H9 (cell line): ENCODE data around the gene TMIE. TPM values are rescaled to one million over a fixed set of nuclear protein-coding genes. Genes with fewer than 3 reads are reported as not detected.
A peak's percentile ranks its signal among the peaks of the same experiment; 100 is the strongest.

Experiments
- DNase-seq: peaks from one replicate; pipeline ENCODE4 v3.0.0-alpha.2; 2017
- H2AFZ ChIP-seq: one replicate; pipeline ENCODE4 v1.6.1; 2013; ENCODE audit warnings: mild to moderate bottlenecking, low read length, control low read depth, moderate library complexity
- H2AK5ac ChIP-seq: 2 replicates; pipeline ENCODE4 v1.6.1; 2013; ENCODE audit warnings: low read length, control low read depth, mixed read lengths; ENCODE audit not compliant: insufficient read length
- H2BK120ac ChIP-seq: one replicate; pipeline ENCODE4 v1.6.1; 2013; ENCODE audit warnings: low read depth, mild to moderate bottlenecking, low read length, control low read depth, inconsistent platforms; ENCODE audit not compliant: poor library complexity, severe bottlenecking
- H2BK12ac ChIP-seq: 2 replicates; pipeline ENCODE4 v1.6.1; 2013; ENCODE audit warnings: low read length, control low read depth, mixed read lengths, low read depth; ENCODE audit not compliant: insufficient read length
- H2BK15ac ChIP-seq: 2 replicates; pipeline ENCODE4 v1.6.1; 2013; ENCODE audit warnings: low read depth, low read length, control low read depth
- H2BK20ac ChIP-seq: one replicate; pipeline ENCODE4 v1.6.1; 2013; ENCODE audit warnings: low read depth, mild to moderate bottlenecking, low read length, control low read depth, inconsistent platforms; ENCODE audit not compliant: poor library complexity, severe bottlenecking
- H2BK5ac ChIP-seq: 2 replicates; pipeline ENCODE4 v1.6.1; 2013; ENCODE audit warnings: low read length, control low read depth, mixed read lengths; ENCODE audit not compliant: insufficient read length
- H3K14ac ChIP-seq: 2 replicates; pipeline ENCODE4 v1.6.1; 2013; ENCODE audit warnings: low read length, control low read depth; ENCODE audit not compliant: insufficient read depth
- H3K18ac ChIP-seq: 2 replicates; pipeline ENCODE4 v1.6.1; 2013; ENCODE audit warnings: low read depth, mild to moderate bottlenecking, mixed read lengths, low read length, control low read depth; ENCODE audit not compliant: insufficient read length
- H3K23ac ChIP-seq: 2 replicates; pipeline ENCODE4 v1.6.1; 2013; ENCODE audit warnings: low read length, control low read depth, mixed read lengths, low read depth; ENCODE audit not compliant: insufficient read length
- H3K23me2 ChIP-seq: 2 replicates; pipeline ENCODE4 v1.6.1; 2013; ENCODE audit warnings: low read depth, mild to moderate bottlenecking, mixed read lengths, low read length, control low read depth; ENCODE audit not compliant: insufficient read length, poor library complexity, severe bottlenecking
- H3K27ac ChIP-seq: 2 replicates; pipeline ENCODE4 v1.5.1; 2013; ENCODE audit warnings: low read length, control low read depth, mixed read lengths, low read depth; ENCODE audit not compliant: insufficient read length
- H3K27me3 ChIP-seq: 2 replicates; pipeline ENCODE4 v1.6.1; 2013; ENCODE audit warnings: low read length, control low read depth, inconsistent platforms; ENCODE audit not compliant: insufficient read depth
- H3K4ac ChIP-seq: 2 replicates; pipeline ENCODE4 v1.6.1; 2013; ENCODE audit warnings: low read depth, mild to moderate bottlenecking, control low read depth, inconsistent platforms, low read length, moderate library complexity
- H3K4me1 ChIP-seq: 2 replicates; pipeline ENCODE4 v1.6.1; 2013; ENCODE audit warnings: low read length, control low read depth, inconsistent platforms; ENCODE audit not compliant: insufficient read depth
- H3K4me2 ChIP-seq: 2 replicates; pipeline ENCODE4 v1.6.1; 2013; ENCODE audit warnings: low read length, control low read depth, mixed read lengths; ENCODE audit not compliant: insufficient read length, insufficient read depth
- H3K56ac ChIP-seq: 2 replicates; pipeline ENCODE4 v1.6.1; 2013; ENCODE audit warnings: low read depth, mild to moderate bottlenecking, mixed read lengths, low read length, control low read depth; ENCODE audit not compliant: insufficient read length
- H3K79me1 ChIP-seq: 2 replicates; pipeline ENCODE4 v1.6.1; 2013; ENCODE audit warnings: low read depth, mild to moderate bottlenecking, moderate library complexity, low read length, control low read depth, inconsistent platforms; ENCODE audit not compliant: insufficient read depth, poor library complexity, severe bottlenecking
- H3K79me2 ChIP-seq: 2 replicates; pipeline ENCODE4 v1.6.1; 2013; ENCODE audit warnings: low read length, control low read depth, inconsistent platforms; ENCODE audit not compliant: insufficient read depth
- H3K9ac ChIP-seq: 2 replicates; pipeline ENCODE4 v1.6.1; 2013; ENCODE audit warnings: low read length, control low read depth, mixed read lengths; ENCODE audit not compliant: insufficient read length; ENCODE audit errors: extremely low read depth
- H3K9me3 ChIP-seq: one replicate; pipeline ENCODE4 v1.6.1; 2013; ENCODE audit warnings: low read depth, low read length, inconsistent platforms; ENCODE audit not compliant: control insufficient read depth
- H3T11ph ChIP-seq: one replicate; pipeline ENCODE4 v1.6.1; 2013; ENCODE audit warnings: mild to moderate bottlenecking, low read length, control low read depth, inconsistent platforms
- H4K20me1 ChIP-seq: one replicate; pipeline ENCODE4 v1.6.1; 2013; ENCODE audit not compliant: control insufficient read depth, insufficient read length, insufficient read depth
- H4K5ac ChIP-seq: 2 replicates; pipeline ENCODE4 v1.6.1; 2013; ENCODE audit warnings: low read depth, mild to moderate bottlenecking, mixed read lengths, low read length, control low read depth; ENCODE audit not compliant: insufficient read length
- H4K8ac ChIP-seq: replicated peaks from 2 replicates; pipeline ENCODE4 v1.6.1; 2013; ENCODE audit warnings: low read length, control low read depth, mixed read lengths, low read depth; ENCODE audit not compliant: insufficient read length
- H4K91ac ChIP-seq: 2 replicates; pipeline ENCODE4 v1.6.1; 2013; ENCODE audit warnings: low read depth, mild to moderate bottlenecking, moderate library complexity, mixed read lengths, low read length, control low read depth; ENCODE audit not compliant: insufficient read length
- H3K27ac Mint-ChIP-seq, 3 experiments: 2 replicates in 2 of 3; 3 replicates in 1 of 3; pipeline ENCODE4 v1.8.0; 2020 to 2021; ENCODE audit warnings: mixed read lengths in 3 of 3, mild to moderate bottlenecking in 1 of 3, moderate library complexity in 1 of 3
- H3K27me3 Mint-ChIP-seq: 2 replicates; pipeline ENCODE4 v1.8.0; 2021; ENCODE audit warnings: low read depth, mild to moderate bottlenecking, moderate library complexity, mixed read lengths
- H3K36me3 Mint-ChIP-seq, 3 experiments: 2 replicates in 2 of 3; 3 replicates in 1 of 3; pipeline ENCODE4 v1.8.0; 2020 to 2021; ENCODE audit warnings: low read depth in 3 of 3, mixed read lengths in 3 of 3; ENCODE audit not compliant: insufficient read depth in 1 of 3
- H3K4me1 Mint-ChIP-seq, 2 experiments: 2 replicates each; pipeline ENCODE4 v1.8.0; 2020; ENCODE audit warnings: mixed read lengths in 2 of 2
- H3K4me3 Mint-ChIP-seq, 2 experiments: 2 replicates in 1 of 2; 3 replicates in 1 of 2; pipeline ENCODE4 v1.8.0; 2020 to 2021; ENCODE audit warnings: mild to moderate bottlenecking in 2 of 2, mixed read lengths in 2 of 2, moderate library complexity in 1 of 2
- H3K9me3 Mint-ChIP-seq, 2 experiments: 2 replicates in 1 of 2; 3 replicates in 1 of 2; pipeline ENCODE4 v1.8.0; 2020; ENCODE audit warnings: mild to moderate bottlenecking in 2 of 2, mixed read lengths in 2 of 2, moderate library complexity in 1 of 2
- WGBS: extraction: QIAGEN DNeasy Blood & Tissue Kit; methylation state at CpG from one replicate; pipeline ENCODE4 v1.1.7; 2013; ENCODE audit warnings: missing lambda C conversion rate, low lambda C conversion rate, mixed read lengths; ENCODE audit not compliant: insufficient read length; ENCODE audit errors: extremely low coverage; 5-methylcytosine and 5-hydroxymethylcytosine counted together
- total RNA-seq: library from RNA; stranded (reverse); gene quantifications from 2 replicates; pipeline ENCODE4 v1.2.1, GENCODE V29; 2021
- TF ChIP-seq, protein P1 (sequence below): fragments of 200-600 bp; sonication (generic); conservative IDR thresholded peaks from 3 replicates; pipeline ENCODE4 v1.8.0; 2021; ENCODE audit warnings: antibody characterized with exemption, mild to moderate bottlenecking

The TMIE gene
- total RNA-seq, 1 experiment from 2014 or later, result 0.63 TPM

DNA sequence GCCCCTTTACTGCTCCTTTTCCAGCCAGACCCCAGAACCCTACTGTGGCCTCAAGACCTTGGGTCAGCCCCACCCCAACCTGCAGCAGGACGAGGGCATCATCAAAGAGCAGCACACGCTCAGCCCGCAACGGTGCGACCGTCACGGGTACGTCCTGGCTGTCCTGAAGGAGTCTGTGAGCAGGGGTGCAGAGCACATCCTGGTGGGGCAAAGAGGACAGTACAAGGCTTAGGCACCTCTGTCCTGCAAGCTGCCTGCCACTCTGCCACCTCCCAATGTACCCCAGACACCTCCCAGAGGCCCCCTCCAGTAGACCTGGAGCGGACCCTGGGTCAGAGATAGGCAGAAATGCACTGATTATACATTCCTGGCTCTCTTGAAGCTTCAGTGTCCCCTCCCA is 15.7 kb upstream of the TMIE start:
- Histone ChIP-seq H3K14ac (no peak overlapping the region), H4K8ac (no peak overlapping the region), H3K79me1 (no peaks in the 10 kb centered on the region), H4K91ac (no peak overlapping the region), H2BK15ac (no peak overlapping the region), H3K23me2 (no peaks in the 10 kb centered on the region), H3K79me2 (no peaks in the 10 kb centered on the region), H3K18ac (no peak overlapping the region), H2BK12ac (no peak overlapping the region), H3K4ac (no peak overlapping the region), H2AFZ (no peak overlapping the region), H2AK5ac (no peak overlapping the region), H3K23ac (no peak overlapping the region), H3K27me3 (no peaks in the 10 kb centered on the region), H3K56ac (no peak overlapping the region), H2BK20ac (no peak overlapping the region), H3T11ph (no peak overlapping the region), H3K9ac (no peak overlapping the region), H4K5ac (no peak overlapping the region), H3K4me1 (no peaks in the 10 kb centered on the region), H2BK120ac (no peak overlapping the region), H2BK5ac (no peak overlapping the region), H3K4me2 (no peak overlapping the region), H3K9me3 (no peaks in the 10 kb centered on the region), H3K27ac (no peak overlapping the region), H4K20me1 (no peaks in the 10 kb centered on the region)
- Mint-ChIP-seq H3K4me1 (peaks cover 0 to 8% of the 10 kb centered on the region in 2 experiments; a peak in 3 of 4 replicates), H3K36me3 (no peaks in the 10 kb centered on the region; a peak in 3 of 7 replicates), H3K27ac (peak overlapping the region in 1 of 3 experiments; percentile 19; a peak in 1 of 7 replicates), H3K4me3 (no peak overlapping the region), H3K27me3 (peaks cover 5% of the 10 kb centered on the region), H3K9me3 (no peaks in the 10 kb centered on the region)
- TF ChIP-seq, protein P1, sequence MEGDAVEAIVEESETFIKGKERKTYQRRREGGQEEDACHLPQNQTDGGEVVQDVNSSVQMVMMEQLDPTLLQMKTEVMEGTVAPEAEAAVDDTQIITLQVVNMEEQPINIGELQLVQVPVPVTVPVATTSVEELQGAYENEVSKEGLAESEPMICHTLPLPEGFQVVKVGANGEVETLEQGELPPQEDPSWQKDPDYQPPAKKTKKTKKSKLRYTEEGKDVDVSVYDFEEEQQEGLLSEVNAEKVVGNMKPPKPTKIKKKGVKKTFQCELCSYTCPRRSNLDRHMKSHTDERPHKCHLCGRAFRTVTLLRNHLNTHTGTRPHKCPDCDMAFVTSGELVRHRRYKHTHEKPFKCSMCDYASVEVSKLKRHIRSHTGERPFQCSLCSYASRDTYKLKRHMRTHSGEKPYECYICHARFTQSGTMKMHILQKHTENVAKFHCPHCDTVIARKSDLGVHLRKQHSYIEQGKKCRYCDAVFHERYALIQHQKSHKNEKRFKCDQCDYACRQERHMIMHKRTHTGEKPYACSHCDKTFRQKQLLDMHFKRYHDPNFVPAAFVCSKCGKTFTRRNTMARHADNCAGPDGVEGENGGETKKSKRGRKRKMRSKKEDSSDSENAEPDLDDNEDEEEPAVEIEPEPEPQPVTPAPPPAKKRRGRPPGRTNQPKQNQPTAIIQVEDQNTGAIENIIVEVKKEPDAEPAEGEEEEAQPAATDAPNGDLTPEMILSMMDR, result peak; percentile 30; the same call in 1 of the 3 replicates
- WGBS, result no CpG with 5 or more reads among the region's 9 CpGs
- no peak for DNase-seq
